ENCODE measurements around the gene WWOX. TPM values are rescaled to one million over a fixed set of nuclear protein-coding genes. Genes with fewer than 3 reads are reported as not detected.

The WWOX gene
- total RNA-seq, 1 experiment from 2014 or later, result 28.3 TPM

GRCh38 chr16:78235168-78235800, 135.8 kb downstream of the WWOX start:
- no peaks in the 10 kb centered on the region for H3K27me3 ChIP-seq (ENCODE audit: low read length)
- H3F3A ChIP-seq (ENCODE audit: low read length, unreplicated experiment), result no peaks in the 10 kb centered on the region
- ATAC-seq (0 out of 2 replicates have a peak, but pooled peaks have one; percentile 44), DNase-seq (peak; percentile 75)
- H2AFZ ChIP-seq (ENCODE audit: low read length), result no peak overlapping the region
- H3K4me2 ChIP-seq (ENCODE audit: low read length), result no peak overlapping the region
- intact Hi-C loops (cut with micrococcal nuclease), result loop anchor here (1.0 kb wide), 1 partner anchor 112 kb away; no protein-coding TSS in a partner anchor
- H3K9ac ChIP-seq (ENCODE audit: low read length), result no peak overlapping the region
- no peaks in the 10 kb centered on the region for H3K9me2 ChIP-seq (replicated peaks; ENCODE audit: low read length)
- H3K27ac ChIP-seq (ENCODE audit: low read length), result no peak overlapping the region
- H3K79me2 ChIP-seq (ENCODE audit: low read length), result no peaks in the 10 kb centered on the region
- BruUV-seq (replicated peaks), result no TSS peak
- H3K36me3 ChIP-seq (ENCODE audit: low read depth, low read length), result no peaks in the 10 kb centered on the region
- H3K4me3 ChIP-seq (ENCODE audit: low read length), result no peak overlapping the region
- ChIA-PET CTCF (no interaction called here), POLR2A (ENCODE audit: unreplicated experiment) (no interaction called here)
- peaks cover 14% of the 10 kb centered on the region for H3K4me1 ChIP-seq (ENCODE audit: insufficient read depth, low read length)
- H4K20me1 ChIP-seq (ENCODE audit: low read length), result no peaks in the 10 kb centered on the region
- no peaks in the 10 kb centered on the region for H3K9me3 ChIP-seq (ENCODE audit: low read length)
- peak; percentile 80 for TF ChIP-seq CTCF (conservative IDR thresholded peaks at IDR 0.05; ENCODE audit: low read depth, low read length)
- no peak for TF ChIP-seq EZH2phosphoT487 (IDR thresholded peaks at IDR 0.05; ENCODE audit: borderline replicate concordance, low read length)
- TF ChIP-seq EZH2 (IDR thresholded peaks at IDR 0.05; ENCODE audit: low read length, unreplicated experiment), result no peak

DNA sequence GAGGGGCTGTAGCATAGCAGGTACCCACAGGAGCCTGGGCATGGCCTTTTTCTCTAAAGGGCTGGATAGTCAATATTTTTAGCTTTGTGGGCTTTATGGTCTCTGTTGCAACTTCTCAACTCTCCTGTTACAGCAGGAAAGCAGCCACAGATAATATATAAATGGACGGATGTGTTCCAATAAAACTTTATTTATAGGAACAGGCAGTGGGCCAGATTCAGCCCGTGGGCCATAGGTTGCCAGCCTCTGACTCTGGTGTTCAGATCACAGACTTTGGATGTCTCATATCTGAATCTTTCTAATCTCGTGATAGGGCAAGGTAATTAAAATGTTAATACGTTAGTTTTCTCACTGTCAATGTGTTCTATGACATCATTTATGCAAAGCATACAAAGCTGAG, 136.4 kb downstream of the WWOX start:
- ChIA-PET POLR2A (ENCODE audit: unreplicated experiment) (no interaction called here), CTCF (no interaction called here)
- H3K79me2 ChIP-seq (ENCODE audit: low read length), result no peaks in the 10 kb centered on the region
- H3K4me3 ChIP-seq (ENCODE audit: low read length), result no peak overlapping the region
- H3K27me3 ChIP-seq (ENCODE audit: low read length), result no peaks in the 10 kb centered on the region
- H2AFZ ChIP-seq (ENCODE audit: low read length), result no peak overlapping the region
- peaks cover 11% of the 10 kb centered on the region for H3K4me1 ChIP-seq (ENCODE audit: insufficient read depth, low read length)
- BruUV-seq (replicated peaks), result no TSS peak
- DNase-seq (no peak), ATAC-seq (no peak)
- H3K9me3 ChIP-seq (ENCODE audit: low read length), result no peaks in the 10 kb centered on the region
- no peaks in the 10 kb centered on the region for H3F3A ChIP-seq (ENCODE audit: low read length, unreplicated experiment)
- no peak overlapping the region for H3K4me2 ChIP-seq (ENCODE audit: low read length)
- no peaks in the 10 kb centered on the region for H3K36me3 ChIP-seq (ENCODE audit: low read depth, low read length)
- no peaks in the 10 kb centered on the region for H3K9me2 ChIP-seq (replicated peaks; ENCODE audit: low read length)
- H3K27ac ChIP-seq (ENCODE audit: low read length), result no peak overlapping the region
- intact Hi-C loops (cut with micrococcal nuclease), result loop anchor here (1.0 kb wide), 1 partner anchor 113 kb away; no protein-coding TSS in a partner anchor
- no peak for TF ChIP-seq EZH2 (IDR thresholded peaks at IDR 0.05; ENCODE audit: low read length, unreplicated experiment)
- TF ChIP-seq EZH2phosphoT487 (IDR thresholded peaks at IDR 0.05; ENCODE audit: borderline replicate concordance, low read length), result no peak
- TF ChIP-seq CTCF (conservative IDR thresholded peaks at IDR 0.05; ENCODE audit: low read depth, low read length), result no peak
- H3K9ac ChIP-seq (ENCODE audit: low read length), result no peak overlapping the region
- H4K20me1 ChIP-seq (ENCODE audit: low read length), result no peaks in the 10 kb centered on the region

GRCh38 chr16:78237841-78238240, 138.4 kb downstream of the WWOX start:
- no peak for ATAC-seq
- no peak for DNase-seq
- Histone ChIP-seq H3K27me3 (ENCODE audit: low read length) (no peaks in the 10 kb centered on the region), H3K4me3 (ENCODE audit: low read length) (no peak overlapping the region), H2AFZ (ENCODE audit: low read length) (no peak overlapping the region), H3K9me3 (ENCODE audit: low read length) (no peaks in the 10 kb centered on the region), H3K9ac (ENCODE audit: low read length) (no peak overlapping the region), H3K9me2 (replicated peaks; ENCODE audit: low read length) (no peaks in the 10 kb centered on the region), H3K4me2 (ENCODE audit: low read length) (no peak overlapping the region), H3K27ac (ENCODE audit: low read length) (no peak overlapping the region), H3K4me1 (ENCODE audit: insufficient read depth, low read length) (peaks cover 3% of the 10 kb centered on the region; the same call in 1 of the 2 replicates), H3K79me2 (ENCODE audit: low read length) (no peaks in the 10 kb centered on the region), H4K20me1 (ENCODE audit: low read length) (no peaks in the 10 kb centered on the region), H3K36me3 (ENCODE audit: low read depth, low read length) (no peaks in the 10 kb centered on the region), H3F3A (ENCODE audit: low read length, unreplicated experiment) (no peaks in the 10 kb centered on the region)
- no peak for TF ChIP-seq EZH2 (IDR thresholded peaks at IDR 0.05; ENCODE audit: low read length, unreplicated experiment)
- TF ChIP-seq CTCF (conservative IDR thresholded peaks at IDR 0.05; ENCODE audit: low read depth, low read length), result no peak
- TF ChIP-seq EZH2phosphoT487 (IDR thresholded peaks at IDR 0.05; ENCODE audit: borderline replicate concordance, low read length), result no peak
- ChIA-PET POLR2A (ENCODE audit: unreplicated experiment) (no interaction called here), CTCF (no interaction called here)
- BruUV-seq (replicated peaks), result no TSS peak
- intact Hi-C loops (cut with micrococcal nuclease), result no loop called here
